ENCODE measurements around the gene DNAH6. TPM values are rescaled to one million over a fixed set of nuclear protein-coding genes. Genes with fewer than 3 reads are reported as not detected.

DNAH6 gene
- total and polyA plus RNA-seq, 2 of the 8 experiments (the other 6 are each of a cell fraction or from before 2014, with no cell fraction given), result 0.06 to 0.43 TPM

DNA sequence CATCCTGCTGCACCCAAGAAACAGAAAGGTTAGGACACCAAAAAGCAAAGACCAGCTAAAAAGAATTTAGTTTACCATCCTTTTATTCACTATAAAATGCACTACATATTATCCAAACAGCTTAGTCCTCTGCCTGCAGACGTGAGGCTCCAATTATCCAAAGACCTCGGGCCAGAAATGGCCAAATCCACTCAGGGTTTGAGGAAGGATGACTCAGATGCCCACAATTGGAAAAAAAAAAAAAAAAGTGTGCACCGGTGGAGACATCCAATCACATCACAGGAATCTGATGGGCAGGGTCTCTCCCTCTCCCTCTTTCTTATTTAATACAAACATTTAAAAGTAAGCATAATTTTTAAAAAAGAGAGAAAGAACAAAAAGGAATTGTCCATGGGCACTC lies 298.8 kb downstream of the DNAH6 start (continued):
- TF ChIP-seq, protein P1, sequence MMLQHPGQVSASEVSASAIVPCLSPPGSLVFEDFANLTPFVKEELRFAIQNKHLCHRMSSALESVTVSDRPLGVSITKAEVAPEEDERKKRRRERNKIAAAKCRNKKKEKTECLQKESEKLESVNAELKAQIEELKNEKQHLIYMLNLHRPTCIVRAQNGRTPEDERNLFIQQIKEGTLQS (IDR thresholded peaks at IDR 0.05; ENCODE audit: insufficient read depth, low read depth, low read length), result no peak
- TF ChIP-seq RAD21 (IDR thresholded peaks at IDR 0.05 in 1 of 2, conservative IDR thresholded peaks at IDR 0.05 in 1 of 2; ENCODE audit: low read depth in 2 of 2, low read length in 2 of 2) (no peak), TCF12 (IDR thresholded peaks at IDR 0.05; ENCODE audit: low read depth, low read length) (no peak)
